Measurements from ENCODE around the gene MADCAM1. TPM values are rescaled to one million over a fixed set of nuclear protein-coding genes. Genes with fewer than 3 reads are reported as not detected.

Gene MADCAM1
- total RNA-seq, 2 experiments from 2014 or later, result 0.20 to 0.22 TPM

GRCh38 chr19:531009-531752 is 34.9 kb downstream of the MADCAM1 start:
- POLR2A ChIA-PET, result interaction anchor here (0.5 to 2.6 kb wide), 8 partner anchors 10 to 498 kb away, joined by 3 to 20 read pairs (median 5); partner anchors contain the start of gene BSG
- peaks cover 22% of the 10 kb centered on the region for H3K4me1 Mint-ChIP-seq (ENCODE audit: low read depth)
- intact Hi-C loops (cut with micrococcal nuclease), result no loop called here

GRCh38 chr19:531753-532560 is 35.7 kb downstream of the MADCAM1 start, which contains the start of gene CDC34:
TSS of gene CDC34 (plus strand) at chr19:531760. CDS start at chr19:531932, 172 bp downstream.
- ATAC-seq, result peak; percentile 22
- Mint-ChIP-seq H3K36me3 (ENCODE audit: low read depth) (no peaks in the 10 kb centered on the region), H3K4me1 (ENCODE audit: low read depth) (peaks cover 20% of the 10 kb centered on the region), H3K9me3 (no peaks in the 10 kb centered on the region), H3K27ac (peak within 1 kb of the TSS; percentile 88), H3K4me3 (peak within 1 kb of the TSS; percentile 87), H3K27me3 (no peaks in the 10 kb centered on the region)
- no peak for DNase-seq
- intact Hi-C loops (cut with micrococcal nuclease), result no loop called here
- CTCF ChIA-PET, result interaction anchor here (0.9 to 4.0 kb wide), 13 partner anchors 10 to 102 kb away, joined by 3 to 45 read pairs (median 5); partner anchors contain the start of genes BSG, POLRMT and TPGS1
- POLR2A ChIA-PET, result interaction anchor here (0.5 to 2.6 kb wide), 6 partner anchors 11 to 1731 kb away, joined by 3 to 20 read pairs (median 6); partner anchors contain the start of gene BSG
- TF ChIP-seq CTCF (IDR thresholded peaks at IDR 0.05), result no peak

More at GRCh38 chr19:531009-531752, 34.9 kb downstream of the MADCAM1 start:
- Mint-ChIP-seq H3K4me3 (peak overlapping the region; percentile 81), H3K36me3 (ENCODE audit: low read depth) (no peaks in the 10 kb centered on the region), H3K27ac (peak overlapping the region; percentile 88), H3K9me3 (no peaks in the 10 kb centered on the region), H3K27me3 (no peaks in the 10 kb centered on the region)
- DNase-seq, result peak; percentile 88
- TF ChIP-seq CTCF (IDR thresholded peaks at IDR 0.05), result no peak
- ATAC-seq, result peak; percentile 84
- CTCF ChIA-PET, result interaction anchor here (1.0 to 4.0 kb wide), 11 partner anchors 11 to 103 kb away, joined by 3 to 45 read pairs (median 6); partner anchors contain the start of genes POLRMT and TPGS1

GRCh38 chr19:532561-533363 is 36.5 kb downstream of the MADCAM1 start:
- ATAC-seq (no peak), DNase-seq (peak; percentile 62)
- Mint-ChIP-seq H3K4me3 (peak overlapping the region; percentile 87), H3K4me1 (ENCODE audit: low read depth) (peaks cover 20% of the 10 kb centered on the region), H3K36me3 (ENCODE audit: low read depth) (no peaks in the 10 kb centered on the region), H3K9me3 (no peaks in the 10 kb centered on the region), H3K27me3 (no peaks in the 10 kb centered on the region), H3K27ac (peak overlapping the region; percentile 89)
- CTCF ChIA-PET, result interaction anchor here (0.7 to 4.0 kb wide), 15 partner anchors 9 to 101 kb away, joined by 3 to 45 read pairs (median 4); partner anchors contain the start of genes BSG, POLRMT and TPGS1
- peak; percentile 26 for TF ChIP-seq CTCF (IDR thresholded peaks at IDR 0.05)
- POLR2A ChIA-PET, result interaction anchor here (0.5 to 2.6 kb wide), 6 partner anchors 10 to 1730 kb away, joined by 3 to 20 read pairs (median 4); partner anchors contain the start of gene BSG
- intact Hi-C loops (cut with micrococcal nuclease), result no loop called here

- Mint-ChIP-seq H3K36me3 (ENCODE audit: low read depth) (peaks cover 6% of the 10 kb centered on the region), H3K4me1 (ENCODE audit: low read depth) (peaks cover 20% of the 10 kb centered on the region), H3K27ac (no peak overlapping the region), H3K4me3 (peak overlapping the region; percentile 87), H3K9me3 (no peaks in the 10 kb centered on the region), H3K27me3 (no peaks in the 10 kb centered on the region)
- no peak for TF ChIP-seq CTCF (IDR thresholded peaks at IDR 0.05)
- CTCF ChIA-PET, result interaction anchor here (0.7 to 4.0 kb wide), 7 partner anchors 8 to 100 kb away, joined by 3 to 45 read pairs (median 9); partner anchors contain the start of genes POLRMT and TPGS1
- POLR2A ChIA-PET, result interaction anchor here (0.9 to 2.6 kb wide), 5 partner anchors 9 to 38 kb away, joined by 3 to 20 read pairs (median 5); partner anchors contain the start of gene BSG
- ATAC-seq (no peak), DNase-seq (no peak)
- intact Hi-C loops (cut with micrococcal nuclease), result no loop called here
Measured at GRCh38 chr19:533364-534058, 37.2 kb downstream of the MADCAM1 start.

All from activated CD8-positive, alpha-beta T cell treated with anti-CD3 and anti-CD28 coated beads for 36 hours (primary cell).